CD4-positive, alpha-beta T cell treated with Interleukin-2 at 100 ng/mL for 4 hours (primary cell): ENCODE measurements around the gene PRR20D.
"Not testable (repeated sequence)": the region's sequence is repeated elsewhere in the genome, so short reads cannot be mapped to it uniquely, and the experiment has no call there.

ENCODE experiments used
- DNase-seq: peaks from one replicate; pipeline ENCODE4 v3.0.0-alpha.2; 2020; ENCODE audit warnings: low spot score

PRR20D gene

DNA sequence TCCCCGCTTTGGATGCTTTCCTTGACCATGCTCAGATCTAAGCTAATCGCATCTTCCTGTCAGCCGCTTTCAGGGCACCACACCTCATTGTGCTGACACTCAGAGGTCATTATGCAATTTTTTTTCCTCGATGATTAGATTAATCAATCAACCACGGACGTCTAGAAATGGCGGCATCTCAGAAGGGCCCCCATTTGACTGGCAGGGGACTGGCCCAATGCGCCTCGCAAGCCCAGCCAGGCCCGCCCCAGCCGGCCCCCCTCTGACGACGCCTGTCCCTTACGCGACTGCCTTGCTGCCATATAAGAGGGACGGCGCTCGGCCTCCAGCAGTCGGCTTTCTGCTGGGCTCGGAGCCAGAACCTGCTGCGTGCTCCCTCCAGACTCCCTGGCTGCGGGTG, at the start of gene PRR20D:
Gene PRR20D, plus strand, starts transcription at position 301 of the 400 bp plus-strand sequence. CDS start 387 bp downstream, outside the sequence.
- not testable (repeated sequence) for DNase-seq

DNA sequence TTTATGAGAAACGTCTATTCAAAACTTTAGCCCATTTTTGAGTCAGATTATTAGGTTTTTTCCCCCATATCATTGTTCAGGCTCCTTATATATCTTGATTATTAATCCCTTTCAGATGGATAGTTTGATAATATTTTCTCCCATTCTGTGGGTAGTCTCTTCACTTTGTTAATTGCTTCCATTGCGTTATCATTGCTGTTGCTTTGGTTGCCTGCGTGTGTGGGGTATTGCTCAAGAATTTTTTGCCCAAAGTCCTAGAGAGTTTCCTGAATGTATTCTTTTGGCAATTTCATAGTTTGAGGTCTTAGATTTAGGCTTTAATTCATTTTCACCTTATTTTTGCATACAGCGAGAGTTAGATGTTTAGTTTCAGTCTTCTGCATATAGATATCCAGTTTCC, 45.5 kb upstream of the PRR20D start:
- DNase-seq, result no peak

DNA sequence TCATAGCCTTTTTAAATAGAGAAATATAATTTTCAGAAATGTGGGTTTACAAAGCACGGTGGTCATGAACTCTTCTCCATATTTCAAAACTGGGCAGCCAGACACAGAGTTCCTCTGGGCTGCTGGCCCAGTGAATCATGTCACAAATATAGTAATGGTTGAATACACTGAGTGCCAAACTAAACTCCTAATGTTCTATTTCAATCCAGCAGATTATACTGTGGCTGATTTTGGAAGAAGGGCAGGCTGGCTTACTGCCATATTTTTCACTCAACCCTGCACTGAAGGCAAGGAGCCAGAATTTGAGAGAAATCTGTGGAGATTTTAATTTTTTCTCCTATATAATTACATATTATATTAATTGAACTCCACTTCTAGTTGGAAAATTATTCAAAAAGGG, 36.8 kb upstream of the PRR20D start:
- DNase-seq, result no peak

DNA sequence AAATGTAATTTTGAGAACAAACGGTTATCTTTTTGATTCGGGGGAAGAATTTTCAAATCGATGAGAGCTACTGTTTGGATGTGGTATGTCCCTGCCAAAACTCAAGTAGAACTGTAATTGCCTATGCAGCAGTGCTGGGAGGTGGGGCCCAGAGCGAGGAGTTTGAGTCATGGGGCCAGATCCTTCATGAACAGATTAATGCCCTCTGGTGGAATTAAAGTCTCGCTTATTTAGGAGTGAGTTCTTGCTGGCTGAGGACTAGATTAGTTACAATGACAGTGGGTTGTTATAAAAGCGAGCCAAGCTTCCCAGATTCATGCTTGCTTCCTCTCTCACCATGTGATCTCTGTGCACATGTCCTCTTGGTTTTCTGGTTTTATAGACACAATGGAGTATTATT, 31.5 kb upstream of the PRR20D start:
- no peak for DNase-seq

DNA sequence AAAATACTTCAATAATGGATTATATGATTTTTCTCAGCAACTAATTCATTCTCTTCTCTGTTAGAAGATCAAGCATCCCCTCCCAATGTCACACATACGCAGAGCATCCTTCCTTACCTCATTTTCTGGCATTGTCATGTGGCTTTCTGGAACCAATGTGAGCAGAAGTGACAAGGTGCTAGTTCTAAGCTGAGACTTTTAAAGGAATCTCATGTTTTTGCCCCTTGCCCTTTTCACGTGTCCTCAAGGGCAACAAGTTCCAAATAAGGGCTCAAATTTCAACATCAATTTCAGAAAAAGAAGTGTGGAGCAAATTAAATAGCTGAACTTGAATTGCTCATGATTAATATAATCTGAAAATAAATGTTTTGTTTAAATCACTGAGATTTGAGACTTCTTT, 24.3 kb upstream of the PRR20D start:
- no peak for DNase-seq

DNA sequence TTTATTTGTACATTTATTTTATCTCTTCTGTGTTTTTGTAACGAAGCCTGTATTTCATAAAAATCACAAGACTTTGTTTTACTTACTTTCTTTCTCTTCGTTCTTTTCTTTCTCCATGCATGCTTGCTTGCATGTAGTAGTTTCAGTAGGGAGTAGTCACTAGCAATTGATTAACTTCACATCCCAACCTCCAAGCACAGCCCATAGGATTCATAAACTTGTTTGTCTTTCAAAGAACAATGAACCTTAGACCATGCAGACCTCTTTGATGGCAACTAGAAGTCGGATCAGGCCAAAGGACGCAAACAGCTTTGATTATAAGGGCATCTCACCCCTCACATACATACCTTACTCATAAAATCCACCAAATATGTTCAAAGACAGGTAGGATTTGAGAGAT, 22.8 kb upstream of the PRR20D start:
- no peak for DNase-seq

DNA sequence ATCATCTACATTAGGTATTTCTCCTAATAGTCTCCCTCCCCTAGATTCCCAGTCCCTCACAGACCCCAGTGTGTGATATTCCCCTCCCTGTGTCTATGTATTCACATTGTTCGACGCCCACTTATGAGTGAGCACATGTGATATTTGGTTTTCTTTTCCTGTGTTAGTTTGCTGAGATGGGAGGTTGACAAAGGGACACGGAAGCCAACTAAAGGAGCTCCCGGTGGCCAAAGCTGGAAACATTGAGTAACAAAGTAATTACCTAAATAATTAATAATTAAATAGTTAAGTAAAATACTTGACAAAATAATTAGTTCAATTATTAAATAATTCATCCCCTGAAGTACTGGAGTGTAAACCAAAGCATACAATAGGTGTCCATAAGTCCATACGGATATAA, 21.4 kb upstream of the PRR20D start:
- no peak for DNase-seq

DNA sequence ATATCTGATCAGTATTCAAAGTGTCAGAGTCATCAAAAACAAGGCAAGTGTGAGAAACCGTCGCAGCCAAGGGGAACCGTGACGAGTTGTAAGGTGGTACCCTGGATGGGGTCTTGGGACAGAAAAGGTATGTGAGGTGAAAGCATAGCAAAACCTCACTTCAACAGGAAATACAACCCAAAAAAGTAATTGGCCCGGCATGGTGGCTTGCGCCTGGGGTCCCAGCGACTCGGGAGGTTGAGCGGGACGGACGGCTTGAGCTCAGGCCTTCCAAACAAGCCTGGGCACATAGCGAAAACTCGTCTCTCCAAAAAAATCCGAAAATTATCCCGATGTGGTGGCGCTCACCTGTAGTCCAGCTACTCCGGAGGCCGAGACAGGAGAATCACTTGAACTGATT, 20.7 kb upstream of the PRR20D start:
- not testable (repeated sequence) for DNase-seq

DNA sequence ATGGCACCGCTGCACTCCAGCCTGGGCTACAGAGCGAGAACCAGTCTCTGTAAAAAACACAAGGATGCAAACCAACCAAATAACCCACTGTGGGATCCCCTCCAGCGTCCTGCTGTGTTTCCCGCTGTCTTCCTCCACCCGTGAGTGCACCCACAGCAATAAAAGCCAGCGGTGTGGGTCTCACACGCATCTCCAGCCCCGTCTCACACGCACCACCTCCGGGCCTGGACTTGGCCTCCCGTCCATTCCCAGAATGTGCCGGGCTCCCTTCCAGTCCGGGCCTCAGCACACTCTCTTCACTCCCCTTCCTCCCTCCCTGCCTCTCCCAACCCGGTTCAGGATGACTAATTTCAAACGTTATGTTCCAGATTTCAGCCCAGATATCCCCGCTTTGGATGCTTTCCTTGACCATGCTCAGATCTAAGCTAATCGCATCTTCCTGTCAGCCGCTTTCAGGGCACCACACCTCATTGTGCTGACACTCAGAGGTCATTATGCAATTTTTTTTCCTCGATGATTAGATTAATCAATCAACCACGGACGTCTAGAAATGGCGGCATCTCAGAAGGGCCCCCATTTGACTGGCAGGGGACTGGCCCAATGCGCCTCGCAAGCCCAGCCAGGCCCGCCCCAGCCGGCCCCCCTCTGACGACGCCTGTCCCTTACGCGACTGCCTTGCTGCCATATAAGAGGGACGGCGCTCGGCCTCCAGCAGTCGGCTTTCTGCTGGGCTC, 20.0 kb upstream of the PRR20D start, which contains the start of gene PRR20A:
Gene PRR20A, plus strand, starts transcription at position 684 of the 734 bp plus-strand sequence. CDS start 387 bp downstream, outside the sequence.
- not testable (repeated sequence) for DNase-seq

DNA sequence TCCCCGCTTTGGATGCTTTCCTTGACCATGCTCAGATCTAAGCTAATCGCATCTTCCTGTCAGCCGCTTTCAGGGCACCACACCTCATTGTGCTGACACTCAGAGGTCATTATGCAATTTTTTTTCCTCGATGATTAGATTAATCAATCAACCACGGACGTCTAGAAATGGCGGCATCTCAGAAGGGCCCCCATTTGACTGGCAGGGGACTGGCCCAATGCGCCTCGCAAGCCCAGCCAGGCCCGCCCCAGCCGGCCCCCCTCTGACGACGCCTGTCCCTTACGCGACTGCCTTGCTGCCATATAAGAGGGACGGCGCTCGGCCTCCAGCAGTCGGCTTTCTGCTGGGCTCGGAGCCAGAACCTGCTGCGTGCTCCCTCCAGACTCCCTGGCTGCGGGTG, 13.2 kb upstream of the PRR20D start, which contains the start of gene PRR20B:
Gene PRR20B, plus strand, starts transcription at position 301 of the 400 bp plus-strand sequence. CDS start 387 bp downstream, outside the sequence.
- DNase-seq, result not testable (repeated sequence)

DNA sequence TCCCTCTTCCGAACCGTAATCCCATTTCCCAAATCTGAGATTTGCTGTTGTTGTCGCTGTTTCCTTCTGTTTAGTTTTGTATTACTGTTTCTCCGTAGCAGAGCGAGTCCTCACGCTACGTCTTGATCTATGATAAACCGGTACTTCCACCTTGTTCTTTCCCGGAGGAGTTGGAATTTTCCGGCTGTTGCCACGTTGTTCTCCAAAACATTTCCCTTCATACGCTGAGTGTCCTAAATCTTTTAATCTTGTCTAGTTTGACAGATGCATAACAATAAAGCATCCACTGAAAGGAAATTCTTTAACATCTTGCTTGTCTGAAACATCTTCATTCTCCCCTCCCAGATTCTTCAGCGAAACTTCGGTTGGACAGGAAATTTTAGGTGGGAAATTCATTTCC, 12.3 kb upstream of the PRR20D start:
- not testable (repeated sequence) for DNase-seq

DNA sequence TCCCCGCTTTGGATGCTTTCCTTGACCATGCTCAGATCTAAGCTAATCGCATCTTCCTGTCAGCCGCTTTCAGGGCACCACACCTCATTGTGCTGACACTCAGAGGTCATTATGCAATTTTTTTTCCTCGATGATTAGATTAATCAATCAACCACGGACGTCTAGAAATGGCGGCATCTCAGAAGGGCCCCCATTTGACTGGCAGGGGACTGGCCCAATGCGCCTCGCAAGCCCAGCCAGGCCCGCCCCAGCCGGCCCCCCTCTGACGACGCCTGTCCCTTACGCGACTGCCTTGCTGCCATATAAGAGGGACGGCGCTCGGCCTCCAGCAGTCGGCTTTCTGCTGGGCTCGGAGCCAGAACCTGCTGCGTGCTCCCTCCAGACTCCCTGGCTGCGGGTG, 6.7 kb upstream of the PRR20D start, which contains the start of gene PRR20C:
Gene PRR20C, plus strand, starts transcription at position 301 of the 400 bp plus-strand sequence. CDS start 387 bp downstream, outside the sequence.
- not testable (repeated sequence) for DNase-seq

DNA sequence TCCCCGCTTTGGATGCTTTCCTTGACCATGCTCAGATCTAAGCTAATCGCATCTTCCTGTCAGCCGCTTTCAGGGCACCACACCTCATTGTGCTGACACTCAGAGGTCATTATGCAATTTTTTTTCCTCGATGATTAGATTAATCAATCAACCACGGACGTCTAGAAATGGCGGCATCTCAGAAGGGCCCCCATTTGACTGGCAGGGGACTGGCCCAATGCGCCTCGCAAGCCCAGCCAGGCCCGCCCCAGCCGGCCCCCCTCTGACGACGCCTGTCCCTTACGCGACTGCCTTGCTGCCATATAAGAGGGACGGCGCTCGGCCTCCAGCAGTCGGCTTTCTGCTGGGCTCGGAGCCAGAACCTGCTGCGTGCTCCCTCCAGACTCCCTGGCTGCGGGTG, 6.5 kb downstream of the PRR20D start, which contains the start of gene PRR20E:
Gene PRR20E, plus strand, starts transcription at position 301 of the 400 bp plus-strand sequence. CDS start 387 bp downstream, outside the sequence.
- DNase-seq, result not testable (repeated sequence)

DNA sequence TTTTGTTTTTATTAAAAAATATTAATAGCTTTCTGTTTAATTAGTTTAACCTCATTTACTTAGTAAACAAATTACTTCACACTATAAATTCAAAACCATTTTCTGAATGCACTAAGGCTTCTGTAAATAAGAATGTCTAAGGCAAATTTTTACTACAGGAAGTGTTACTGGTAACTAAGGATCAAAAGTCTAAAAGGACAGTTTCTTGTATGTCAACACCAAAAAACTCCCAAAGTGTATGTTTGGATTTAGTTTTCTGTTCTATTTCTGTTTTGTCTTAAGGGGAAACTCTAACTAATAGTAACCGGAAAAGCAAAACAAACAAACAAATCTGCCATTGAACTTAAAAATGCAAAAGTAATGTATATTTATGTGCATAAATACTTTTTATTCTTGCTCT, 31.2 kb downstream of the PRR20D start:
- no peak for DNase-seq

DNA sequence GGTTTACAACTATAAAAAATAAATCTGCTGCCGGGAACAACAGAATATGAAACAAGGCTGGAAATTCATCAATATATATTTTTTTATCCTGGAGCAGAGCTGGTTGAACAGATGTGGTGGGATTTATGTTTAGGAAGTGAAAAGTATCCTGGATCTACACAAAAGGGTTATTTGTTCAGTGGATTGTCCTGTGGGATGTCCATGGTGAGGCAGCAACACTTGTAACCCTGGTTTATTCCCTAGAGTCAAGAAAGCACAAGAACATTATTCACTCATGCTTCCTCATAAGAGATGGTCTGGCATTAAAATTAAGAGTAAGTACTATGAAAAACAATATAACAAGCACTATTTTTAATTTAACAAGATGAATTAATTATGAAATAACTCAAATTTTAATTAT, 52.6 kb downstream of the PRR20D start:
- no peak for DNase-seq
